Smooth muscle cell (in vitro differentiated cells): ENCODE results near the gene WIPF1. TPM values are rescaled to one million over a fixed set of nuclear protein-coding genes. Genes with fewer than 3 reads are reported as not detected.
A peak's percentile ranks its signal among the peaks of the same experiment; 100 is the strongest.

Source experiments
- DNase-seq: peaks from one replicate; lab custom pipeline; 2025; ENCODE audit not compliant: unreplicated experiment; lab: John Stamatoyannopoulos, UW
- H2AFZ ChIP-seq: fragments of 200-600 bp; sonication (generic); 2 replicates; pipeline ENCODE4 v1.6.0; 2016; ENCODE audit warnings: antibody characterized with exemption, low read depth, mild to moderate bottlenecking
- H3F3A ChIP-seq: fragments of 200-600 bp; sonication (generic); 2 replicates; pipeline ENCODE4 v1.6.0; 2017; ENCODE audit warnings: antibody characterized with exemption, low read depth
- H3K27ac ChIP-seq: fragments of 200-600 bp; sonication (generic); 2 replicates; pipeline ENCODE4 v1.5.1; 2016; ENCODE audit warnings: low read depth, mild to moderate bottlenecking
- H3K27me3 ChIP-seq: fragments of 200-600 bp; sonication (generic); 2 replicates; pipeline ENCODE4 v1.6.1; 2016; ENCODE audit warnings: low read depth, mild to moderate bottlenecking
- H3K36me3 ChIP-seq: fragments of 200-600 bp; sonication (generic); 2 replicates; pipeline ENCODE4 v1.5.1; 2016; ENCODE audit warnings: low read depth
- H3K4me1 ChIP-seq: fragments of 200-600 bp; sonication (generic); 2 replicates; pipeline ENCODE4 v1.5.1; 2016; ENCODE audit warnings: low read depth
- H3K4me2 ChIP-seq: fragments of 200-600 bp; sonication (generic); 2 replicates; pipeline ENCODE4 v1.6.0; 2016; ENCODE audit warnings: mild to moderate bottlenecking
- H3K4me3 ChIP-seq: fragments of 200-600 bp; sonication (generic); 2 replicates; pipeline ENCODE4 v1.5.1; 2016; ENCODE audit warnings: mild to moderate bottlenecking
- H3K79me2 ChIP-seq: fragments of 200-600 bp; sonication (generic); 2 replicates; pipeline ENCODE4 v1.6.0; 2016; ENCODE audit warnings: low read depth, mild to moderate bottlenecking
- H3K9ac ChIP-seq: fragments of 200-600 bp; sonication (generic); 2 replicates; pipeline ENCODE4 v1.6.0; 2016; ENCODE audit warnings: low read depth
- H3K9me3 ChIP-seq: fragments of 200-600 bp; sonication (generic); replicated peaks from 2 replicates; pipeline ENCODE4 v1.5.1; 2016; ENCODE audit warnings: low read depth
- H4K20me1 ChIP-seq: fragments of 200-600 bp; sonication (generic); 2 replicates; pipeline ENCODE4 v1.6.0; 2016; ENCODE audit warnings: low read depth
- WGBS: methylation state at CpG from one replicate; pipeline ENCODE4 v1.1.7; 2016; ENCODE audit warnings: low lambda C conversion rate; 5-methylcytosine and 5-hydroxymethylcytosine counted together
- polyA plus RNA-seq: library from polyadenylated mRNA; unstranded; fragments of >200 nt; fragmentation: Nextera tagmentation; extraction: Ambion mirVana; gene quantifications from 2 replicates; pipeline ENCODE4 v1.2.1, GENCODE V29; 2016
- total RNA-seq: library from RNA; depleted of rRNA; stranded (reverse); fragments of >200 nt; gene quantifications from 2 replicates; pipeline ENCODE4 v1.2.3, GENCODE V29; 2014
- TF ChIP-seq, protein P1 (sequence below): fragments of 200-600 bp; sonication (generic); IDR thresholded peaks from 2 replicates; pipeline ENCODE4 v1.5.1; 2017; ENCODE audit warnings: borderline replicate concordance, mild to moderate bottlenecking, antibody characterized with exemption; ENCODE audit not compliant: insufficient read depth, poor library complexity, severe bottlenecking

WIPF1 gene
- total and polyA plus RNA-seq, 2 experiments from 2014 or later = 27.3 to 35.5 TPM

- Histone ChIP-seq H3F3A (peaks cover 22% of the 10 kb centered on the region), H3K4me1 (peaks cover 24% of the 10 kb centered on the region), H3K9ac (peak overlapping the region; percentile 46), H3K4me2 (peak overlapping the region; percentile 52), H4K20me1 (no peaks in the 10 kb centered on the region), H3K27me3 (no peaks in the 10 kb centered on the region), H3K27ac (peak overlapping the region; percentile 90), H3K9me3 (no peaks in the 10 kb centered on the region), H2AFZ (no peak overlapping the region), H3K4me3 (no peak overlapping the region), H3K36me3 (no peaks in the 10 kb centered on the region), H3K79me2 (peaks cover 13% of the 10 kb centered on the region)
- DNase-seq = no peak
- whole genome bisulfite sequencing = 39% methylated on average over 11 of the region's 11 CpGs
- TF ChIP-seq, protein P1, sequence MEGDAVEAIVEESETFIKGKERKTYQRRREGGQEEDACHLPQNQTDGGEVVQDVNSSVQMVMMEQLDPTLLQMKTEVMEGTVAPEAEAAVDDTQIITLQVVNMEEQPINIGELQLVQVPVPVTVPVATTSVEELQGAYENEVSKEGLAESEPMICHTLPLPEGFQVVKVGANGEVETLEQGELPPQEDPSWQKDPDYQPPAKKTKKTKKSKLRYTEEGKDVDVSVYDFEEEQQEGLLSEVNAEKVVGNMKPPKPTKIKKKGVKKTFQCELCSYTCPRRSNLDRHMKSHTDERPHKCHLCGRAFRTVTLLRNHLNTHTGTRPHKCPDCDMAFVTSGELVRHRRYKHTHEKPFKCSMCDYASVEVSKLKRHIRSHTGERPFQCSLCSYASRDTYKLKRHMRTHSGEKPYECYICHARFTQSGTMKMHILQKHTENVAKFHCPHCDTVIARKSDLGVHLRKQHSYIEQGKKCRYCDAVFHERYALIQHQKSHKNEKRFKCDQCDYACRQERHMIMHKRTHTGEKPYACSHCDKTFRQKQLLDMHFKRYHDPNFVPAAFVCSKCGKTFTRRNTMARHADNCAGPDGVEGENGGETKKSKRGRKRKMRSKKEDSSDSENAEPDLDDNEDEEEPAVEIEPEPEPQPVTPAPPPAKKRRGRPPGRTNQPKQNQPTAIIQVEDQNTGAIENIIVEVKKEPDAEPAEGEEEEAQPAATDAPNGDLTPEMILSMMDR = no peak
Observed at GRCh38 chr2:174631009-174631981, 33.7 kb upstream of the WIPF1 start.

GRCh38 chr2:174630107-174630506 is 32.5 kb upstream of the WIPF1 start:
- Histone ChIP-seq H3K9ac (peak overlapping the region; percentile 46), H3K27ac (peak overlapping the region; percentile 90), H3F3A (peaks cover 10% of the 10 kb centered on the region), H3K4me2 (peak overlapping the region; percentile 40), H3K9me3 (no peaks in the 10 kb centered on the region), H3K4me3 (no peak overlapping the region), H2AFZ (no peak overlapping the region), H3K36me3 (no peaks in the 10 kb centered on the region), H3K79me2 (peaks cover 13% of the 10 kb centered on the region), H3K4me1 (peaks cover 18% of the 10 kb centered on the region), H3K27me3 (no peaks in the 10 kb centered on the region), H4K20me1 (no peaks in the 10 kb centered on the region)
- TF ChIP-seq, protein P1 = no peak
- DNase-seq = no peak
- WGBS = 87% methylated on average over 3 of the region's 3 CpGs

GRCh38 chr2:174629506-174629905 is 31.9 kb upstream of the WIPF1 start:
- H3K9ac ChIP-seq = no peak overlapping the region
- H3K79me2 ChIP-seq = peaks cover 14% of the 10 kb centered on the region
- H3K4me1 ChIP-seq = peaks cover 16% of the 10 kb centered on the region
- DNase-seq = no peak
- TF ChIP-seq, protein P1 = no peak
- 95% methylated on average over 6 of the region's 6 CpGs for WGBS
- H3K27ac ChIP-seq = no peak overlapping the region
- peaks cover 1% of the 10 kb centered on the region for H4K20me1 ChIP-seq
- H3K27me3 ChIP-seq = no peaks in the 10 kb centered on the region
- H3K36me3 ChIP-seq = no peaks in the 10 kb centered on the region
- H3K4me2 ChIP-seq = no peak overlapping the region
- H3K9me3 ChIP-seq = no peaks in the 10 kb centered on the region
- H3F3A ChIP-seq = peaks cover 8% of the 10 kb centered on the region
- H3K4me3 ChIP-seq = no peak overlapping the region
- no peak overlapping the region for H2AFZ ChIP-seq
